B cell (primary cell): ENCODE measurements around the gene ALDH1A1.

Experiments used
- EZH2 ChIP-seq: IDR thresholded peaks from 2 replicates; pipeline ENCODE4 v1.6.1; 2012; ENCODE audit warnings: borderline replicate concordance, low read depth, mild to moderate bottlenecking, moderate library complexity, low read length; ENCODE audit not compliant: insufficient read depth, poor library complexity, severe bottlenecking
- TF ChIP-seq, protein P1 (sequence below): fragments of 200-600 bp; IDR thresholded peaks from one replicate; pipeline ENCODE4 v1.8.0; 2022; ENCODE audit warnings: antibody characterized with exemption, mild to moderate bottlenecking

DNA sequence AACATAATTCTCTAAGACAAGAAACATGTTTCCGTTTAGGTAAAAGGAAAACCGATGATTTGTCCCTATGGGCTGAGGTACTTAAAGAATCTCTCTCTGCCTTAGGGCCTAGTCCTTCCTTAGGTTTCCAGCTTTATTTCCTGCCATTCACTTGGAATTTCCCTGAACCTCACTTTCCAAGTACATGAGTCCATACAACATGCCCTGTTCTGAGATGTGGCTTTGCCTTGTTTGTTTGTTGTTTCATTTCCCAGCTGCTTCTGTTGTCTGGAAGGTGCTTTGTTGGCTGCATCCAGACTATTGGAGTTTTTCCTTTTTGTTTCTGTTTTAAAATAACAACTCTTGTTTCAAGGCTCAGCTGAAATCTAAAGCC lies 95.2 kb downstream of the ALDH1A1 start:
- TF ChIP-seq, protein P1, sequence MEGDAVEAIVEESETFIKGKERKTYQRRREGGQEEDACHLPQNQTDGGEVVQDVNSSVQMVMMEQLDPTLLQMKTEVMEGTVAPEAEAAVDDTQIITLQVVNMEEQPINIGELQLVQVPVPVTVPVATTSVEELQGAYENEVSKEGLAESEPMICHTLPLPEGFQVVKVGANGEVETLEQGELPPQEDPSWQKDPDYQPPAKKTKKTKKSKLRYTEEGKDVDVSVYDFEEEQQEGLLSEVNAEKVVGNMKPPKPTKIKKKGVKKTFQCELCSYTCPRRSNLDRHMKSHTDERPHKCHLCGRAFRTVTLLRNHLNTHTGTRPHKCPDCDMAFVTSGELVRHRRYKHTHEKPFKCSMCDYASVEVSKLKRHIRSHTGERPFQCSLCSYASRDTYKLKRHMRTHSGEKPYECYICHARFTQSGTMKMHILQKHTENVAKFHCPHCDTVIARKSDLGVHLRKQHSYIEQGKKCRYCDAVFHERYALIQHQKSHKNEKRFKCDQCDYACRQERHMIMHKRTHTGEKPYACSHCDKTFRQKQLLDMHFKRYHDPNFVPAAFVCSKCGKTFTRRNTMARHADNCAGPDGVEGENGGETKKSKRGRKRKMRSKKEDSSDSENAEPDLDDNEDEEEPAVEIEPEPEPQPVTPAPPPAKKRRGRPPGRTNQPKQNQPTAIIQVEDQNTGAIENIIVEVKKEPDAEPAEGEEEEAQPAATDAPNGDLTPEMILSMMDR = no peak
- TF ChIP-seq EZH2 = no peak
